Measurements from ENCODE around the gene IHH. TPM values are rescaled to one million over a fixed set of nuclear protein-coding genes. Genes with fewer than 3 reads are reported as not detected.

The IHH gene
- total RNA-seq, 1 experiment from 2014 or later: 19.0 TPM

- peak; percentile 10 to 38 for TF ChIP-seq CTCF (IDR thresholded peaks at IDR 0.05; ENCODE audit: insufficient read depth in 1 of 2, low read depth in 1 of 2, low read length in 1 of 2, severe bottlenecking in 1 of 2, unreplicated experiment in 1 of 2)
- CTCF ChIA-PET: interaction anchor here (0.7 kb wide), 1 partner anchor 9 kb away, joined by 8 read pairs; no protein-coding TSS in a partner anchor
- H3K27me3 Mint-ChIP-seq (ENCODE audit: insufficient read depth, unreplicated experiment): peaks cover 11% of the 10 kb centered on the region
These were observed 25.9 kb downstream of the IHH start for GRCh38 chr2:219034823-219035222.

GRCh38 chr2:219032051-219032745 is 28.5 kb downstream of the IHH start:
- Mint-ChIP-seq H3K27ac (ENCODE audit: unreplicated experiment) (no peak overlapping the region), H3K9me3 (ENCODE audit: unreplicated experiment) (no peaks in the 10 kb centered on the region), H3K36me3 (ENCODE audit: insufficient read depth, unreplicated experiment) (no peaks in the 10 kb centered on the region), H3K4me3 (ENCODE audit: unreplicated experiment) (no peak overlapping the region), H3K27me3 (ENCODE audit: insufficient read depth, unreplicated experiment) (peaks cover 11% of the 10 kb centered on the region), H3K4me1 (ENCODE audit: low read depth, unreplicated experiment) (peaks cover 4% of the 10 kb centered on the region)
- H3K36me3 ChIP-seq (ENCODE audit: control insufficient read depth, insufficient read depth, low read length): no peaks in the 10 kb centered on the region
- H3K9me3 ChIP-seq: no peaks in the 10 kb centered on the region
- POLR2A ChIA-PET: no interaction called here
- DNase-seq: no peak
- CTCF ChIA-PET: interaction anchor here (0.6 kb wide), 1 partner anchor 24 kb away, joined by 3 read pairs; no protein-coding TSS in a partner anchor
- TF ChIP-seq CTCF (IDR thresholded peaks at IDR 0.05; ENCODE audit: insufficient read depth in 1 of 2, low read depth in 1 of 2, low read length in 1 of 2, severe bottlenecking in 1 of 2, unreplicated experiment in 1 of 2): no peak
- intact Hi-C loops (cut with micrococcal nuclease; ENCODE audit: unreplicated experiment): no loop called here
- H3K4me3 ChIP-seq (ENCODE audit: low read depth, low read length): no peak overlapping the region
- no TSS peak for BruUV-seq (replicated peaks)
- no peaks in the 10 kb centered on the region for H3K4me1 ChIP-seq
- no peaks in the 10 kb centered on the region for H3K27me3 ChIP-seq (replicated peaks; ENCODE audit: control insufficient read depth, insufficient read depth, low read length)

More at GRCh38 chr2:219034823-219035222, 25.9 kb downstream of the IHH start:
- intact Hi-C loops (cut with micrococcal nuclease; ENCODE audit: unreplicated experiment): no loop called here
- Mint-ChIP-seq H3K9me3 (ENCODE audit: unreplicated experiment) (no peaks in the 10 kb centered on the region), H3K4me3 (ENCODE audit: unreplicated experiment) (no peak overlapping the region), H3K27ac (ENCODE audit: unreplicated experiment) (no peak overlapping the region), H3K4me1 (ENCODE audit: low read depth, unreplicated experiment) (peaks cover 3% of the 10 kb centered on the region), H3K36me3 (ENCODE audit: insufficient read depth, unreplicated experiment) (no peaks in the 10 kb centered on the region)
- POLR2A ChIA-PET: no interaction called here
- BruUV-seq (replicated peaks): no TSS peak
- Histone ChIP-seq H3K4me1 (no peaks in the 10 kb centered on the region), H3K9me3 (no peaks in the 10 kb centered on the region), H3K36me3 (ENCODE audit: control insufficient read depth, insufficient read depth, low read length) (no peaks in the 10 kb centered on the region), H3K4me3 (ENCODE audit: low read depth, low read length) (no peak overlapping the region), H3K27me3 (replicated peaks; ENCODE audit: control insufficient read depth, insufficient read depth, low read length) (no peaks in the 10 kb centered on the region)
- peak in 1 of 2 experiments; percentile 25 for DNase-seq

GRCh38 chr2:219031005-219031738 is 29.5 kb downstream of the IHH start:
- BruUV-seq (replicated peaks): no TSS peak
- no peaks in the 10 kb centered on the region for H3K9me3 ChIP-seq
- no peak overlapping the region for H3K4me3 ChIP-seq (ENCODE audit: low read depth, low read length)
- Mint-ChIP-seq H3K36me3 (ENCODE audit: insufficient read depth, unreplicated experiment) (no peaks in the 10 kb centered on the region), H3K4me1 (ENCODE audit: low read depth, unreplicated experiment) (peaks cover 4% of the 10 kb centered on the region), H3K9me3 (ENCODE audit: unreplicated experiment) (no peaks in the 10 kb centered on the region), H3K27me3 (ENCODE audit: insufficient read depth, unreplicated experiment) (peaks cover 11% of the 10 kb centered on the region), H3K27ac (ENCODE audit: unreplicated experiment) (no peak overlapping the region), H3K4me3 (ENCODE audit: unreplicated experiment) (no peak overlapping the region)
- H3K4me1 ChIP-seq: no peaks in the 10 kb centered on the region
- H3K36me3 ChIP-seq (ENCODE audit: control insufficient read depth, insufficient read depth, low read length): no peaks in the 10 kb centered on the region
- DNase-seq: no peak
- POLR2A ChIA-PET: no interaction called here
- H3K27me3 ChIP-seq (replicated peaks; ENCODE audit: control insufficient read depth, insufficient read depth, low read length): no peaks in the 10 kb centered on the region
- CTCF ChIA-PET: interaction anchor here (2.0 to 2.2 kb wide), 2 partner anchors 28 to 30 kb away, joined by 25 to 39 read pairs; partner anchors contain the start of gene IHH
- intact Hi-C loops (cut with micrococcal nuclease; ENCODE audit: unreplicated experiment): no loop called here
- no peak for TF ChIP-seq CTCF (IDR thresholded peaks at IDR 0.05; ENCODE audit: insufficient read depth in 1 of 2, low read depth in 1 of 2, low read length in 1 of 2, severe bottlenecking in 1 of 2, unreplicated experiment in 1 of 2)

All from Caco-2 (cell line).